Hepatic stellate cell (primary cell): ENCODE measurements around the gene TNK1.

Source experiments
- DNase-seq: peaks from one replicate; pipeline ENCODE4 v3.0.0; 2011; ENCODE audit warnings: low spot score

TNK1 gene

GRCh38 chr17:7410634-7411426 is 29.9 kb downstream of the TNK1 start:
- DNase-seq = no peak

- no peak for DNase-seq
Measured at GRCh38 chr17:7411427-7411750, 30.5 kb downstream of the TNK1 start.

- DNase-seq = peak; percentile 77
Measured at GRCh38 chr17:7413346-7413985, 32.6 kb downstream of the TNK1 start.

- DNase-seq = no peak
Measured at GRCh38 chr17:7414837-7415236, 33.9 kb downstream of the TNK1 start.

GRCh38 chr17:7415784-7416183 is 34.9 kb downstream of the TNK1 start:
- DNase-seq = no peak

GRCh38 chr17:7416323-7416722 is 35.4 kb downstream of the TNK1 start:
- DNase-seq = no peak

GRCh38 chr17:7417056-7417655 is 36.3 kb downstream of the TNK1 start:
- DNase-seq = no peak

GRCh38 chr17:7418472-7419152 is 37.7 kb downstream of the TNK1 start:
- no peak for DNase-seq

- no peak for DNase-seq
Measured at GRCh38 chr17:7419819-7420610, 39.1 kb downstream of the TNK1 start, which contains the start of gene SPEM1. SPEM1 (plus strand) TSS chr17:7420324; CDS start chr17:7420385, 61 bp downstream.

GRCh38 chr17:7421186-7421585 is 40.3 kb downstream of the TNK1 start:
- DNase-seq = no peak

GRCh38 chr17:7423679-7424078 is 42.8 kb downstream of the TNK1 start:
- DNase-seq = no peak

GRCh38 chr17:7425316-7425715 is 44.4 kb downstream of the TNK1 start, which contains the start of gene SPEM2:
SPEM2 (plus strand) TSS chr17:7425616; CDS start chr17:7425689, 73 bp downstream.
- DNase-seq = no peak

- no peak for DNase-seq
Measured at GRCh38 chr17:7425756-7426155, 44.9 kb downstream of the TNK1 start.

- no peak for DNase-seq
Measured at GRCh38 chr17:7426203-7426863, 45.4 kb downstream of the TNK1 start.

GRCh38 chr17:7426896-7427489 is 46.1 kb downstream of the TNK1 start:
- DNase-seq = no peak

- no peak for DNase-seq
Measured at GRCh38 chr17:7427549-7427948, 46.7 kb downstream of the TNK1 start.

GRCh38 chr17:7428557-7428956 is 47.7 kb downstream of the TNK1 start, which contains the start of gene SPEM3:
SPEM3 (plus strand) TSS chr17:7428857; CDS start chr17:7428903, 46 bp downstream.
- DNase-seq = no peak

- no peak for DNase-seq
Measured at GRCh38 chr17:7429722-7430121, 48.8 kb downstream of the TNK1 start.

- DNase-seq = no peak
Measured at GRCh38 chr17:7431231-7431630, 50.3 kb downstream of the TNK1 start.

- DNase-seq = no peak
Measured at GRCh38 chr17:7432296-7432695, 51.4 kb downstream of the TNK1 start.
